HG03095 (cell line): Measurements from ENCODE around the gene C2orf68.
"Not testable (repeated sequence)": the region's sequence is repeated elsewhere in the genome, so short reads cannot be mapped to it uniquely, and the experiment has no call there.

Experiments used
- ATAC-seq: cut with Tn5 transposase; IDR thresholded peaks from one replicate; pipeline ENCODE4 v1.9.1; 2021; ENCODE audit warnings: moderate library complexity; ENCODE audit not compliant: unreplicated experiment

The C2orf68 gene

GRCh38 chr2:85635011-85635410 lies 23.1 kb upstream of the C2orf68 start:
- ATAC-seq: no peak

GRCh38 chr2:85631316-85631715 lies 19.4 kb upstream of the C2orf68 start:
- ATAC-seq: no peak

- ATAC-seq: peak; percentile 59
Observed at GRCh38 chr2:85628658-85629057, 16.8 kb upstream of the C2orf68 start.

GRCh38 chr2:85623991-85624390 lies 12.1 kb upstream of the C2orf68 start:
- no peak for ATAC-seq

- ATAC-seq: no peak
Observed at GRCh38 chr2:85621338-85621737, 9.5 kb upstream of the C2orf68 start.

GRCh38 chr2:85619617-85620016 lies 7.8 kb upstream of the C2orf68 start:
- no peak for ATAC-seq

- ATAC-seq: not testable (repeated sequence)
Observed at GRCh38 chr2:85617723-85618122, 5.9 kb upstream of the C2orf68 start.

GRCh38 chr2:85615413-85615728 lies 3.5 kb upstream of the C2orf68 start:
- ATAC-seq: no peak

GRCh38 chr2:85614757-85615156 lies 2.9 kb upstream of the C2orf68 start:
- not testable (repeated sequence) for ATAC-seq

- ATAC-seq: no peak
Observed at GRCh38 chr2:85613717-85614515, 2.0 kb upstream of the C2orf68 start.

- ATAC-seq: no peak
Observed at GRCh38 chr2:85611217-85611704, 605 bp downstream of the C2orf68 start.

- no peak for ATAC-seq
Observed at GRCh38 chr2:85607268-85608215, 4.3 kb downstream of the C2orf68 start.

- no peak for ATAC-seq
Observed at GRCh38 chr2:85606116-85606455, 5.8 kb downstream of the C2orf68 start.

GRCh38 chr2:85605406-85606115 lies 6.3 kb downstream of the C2orf68 start:
- ATAC-seq: no peak

GRCh38 chr2:85604568-85605339 lies 7.1 kb downstream of the C2orf68 start:
- no peak for ATAC-seq

GRCh38 chr2:85604133-85604444 lies 7.8 kb downstream of the C2orf68 start:
- ATAC-seq: not testable (repeated sequence)

- ATAC-seq: peak; percentile 95
Observed at GRCh38 chr2:85602476-85603234, 9.2 kb downstream of the C2orf68 start, which contains the start of gene TMEM150A. Gene TMEM150A (minus strand): TSS chr2:85602698. CDS start chr2:85601948, 750 bp downstream.

- ATAC-seq: peak; percentile 32
Observed at GRCh38 chr2:85601771-85602475, 9.9 kb downstream of the C2orf68 start.
